ENCODE data around the gene TMEM94. TPM values are rescaled to one million over a fixed set of nuclear protein-coding genes. Genes with fewer than 3 reads are reported as not detected.

The TMEM94 gene
- total and polyA plus RNA-seq, 2 of the 8 experiments (the other 6 are each of a cell fraction or from before 2014, with no cell fraction given): 54.8 to 69.9 TPM

DNA sequence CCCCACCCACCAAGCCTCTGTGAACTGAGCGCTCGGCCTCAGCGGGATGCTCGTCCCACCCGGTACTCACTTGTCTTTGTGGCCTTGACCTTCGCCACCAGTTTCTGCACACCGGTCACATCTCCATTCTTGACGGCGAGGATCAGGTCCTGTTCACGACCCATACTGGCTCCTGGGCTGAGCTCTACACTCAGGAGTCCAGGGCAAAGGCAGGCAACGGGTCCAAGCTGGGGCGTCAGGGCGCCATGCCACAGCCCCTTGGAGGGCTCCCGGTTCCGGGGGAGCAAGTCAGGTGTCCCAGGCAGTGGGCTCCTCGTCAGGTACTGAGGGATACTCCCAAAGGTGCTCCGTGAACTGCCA, 57.2 kb downstream of the TMEM94 start:
- no peak overlapping the region for H2AK5ac ChIP-seq (ENCODE audit: low read depth, low read length)
- H3K9ac ChIP-seq (replicated peaks in 1 of 4; ENCODE audit: extremely low read depth in 1 of 4, low read depth in 3 of 4, low read length in 3 of 4): no peak overlapping the region
- H3K4ac ChIP-seq (replicated peaks; ENCODE audit: insufficient read length, low read depth, low read length): no peak overlapping the region
- no peak overlapping the region for H4K5ac ChIP-seq (ENCODE audit: insufficient read length, low read depth, low read length)
- DNase-seq (ENCODE audit: low read depth in 1 of 2, low spot score in 2 of 2) (no peak), FAIRE-seq (no peak)
- H3K56ac ChIP-seq (replicated peaks; ENCODE audit: insufficient read length, low read depth, low read length): no peak overlapping the region
- no peak overlapping the region for H2BK5ac ChIP-seq (ENCODE audit: low read depth, low read length)
- no peaks in the 10 kb centered on the region for H3K9me3 ChIP-seq (ENCODE audit: insufficient read depth in 2 of 2, low read depth in 1 of 2, low read length in 1 of 2)
- no peak overlapping the region for H4K91ac ChIP-seq (replicated peaks; ENCODE audit: insufficient read length, low read length)
- H3K27me3 ChIP-seq (replicated peaks in 1 of 4; ENCODE audit: control insufficient read depth in 3 of 4, extremely low read depth in 1 of 4, insufficient read depth in 3 of 4, low read length in 3 of 4): no peaks in the 10 kb centered on the region
- H2AFZ ChIP-seq (ENCODE audit: low read length): no peak overlapping the region
- H3K4me3 ChIP-seq (ENCODE audit: extremely low read depth in 1 of 4, insufficient read depth in 2 of 4, low read depth in 3 of 4, low read length in 4 of 4): no peak overlapping the region
- peaks cover 0 to 14% (median 8%) of the 10 kb centered on the region in 4 experiments; a peak in 6 of 7 replicates for H3K4me1 ChIP-seq (replicated peaks in 1 of 4; ENCODE audit: control insufficient read depth in 3 of 4, insufficient read depth in 4 of 4, low read length in 3 of 4)
- peaks cover 2 to 39% of the 10 kb centered on the region in 2 experiments for H4K20me1 ChIP-seq (replicated peaks in 1 of 2; ENCODE audit: control insufficient read depth in 1 of 2, insufficient read depth in 2 of 2, low read length in 2 of 2)
- H3K23me2 ChIP-seq (ENCODE audit: low read depth, low read length): peaks cover 18% of the 10 kb centered on the region
- no peak overlapping the region for H2BK20ac ChIP-seq (ENCODE audit: low read length)
- no peak overlapping the region for H4K8ac ChIP-seq (ENCODE audit: extremely low read depth, insufficient read depth, low read length)
- no peak overlapping the region for H3K14ac ChIP-seq (ENCODE audit: insufficient read length)
- no peak overlapping the region for H3K18ac ChIP-seq (ENCODE audit: extremely low read depth, low read length)
- peak overlapping the region; percentile 86 to 95; a peak in 1 of 4 replicates for H3K4me2 ChIP-seq (ENCODE audit: insufficient read depth in 1 of 2, low read depth in 2 of 2, low read length in 2 of 2)
- no peak overlapping the region for H2BK12ac ChIP-seq (ENCODE audit: low read depth, low read length)
- 92% methylated on average over 17 of the region's 17 CpGs; no CpG with 5 or more reads in 1 of the 2 experiments for WGBS, 2 experiments (ENCODE audit: extremely low coverage in 1 of 2, insufficient coverage in 1 of 2, insufficient read length in 1 of 2, insufficient replicate concordance in 2 of 2, low coverage in 1 of 2, low lambda C conversion rate in 2 of 2, missing lambda C conversion rate in 1 of 2)
- ChIA-PET POLR2A (ENCODE audit: partially characterized antibody) (interaction anchor here (2.0 to 4.5 kb wide), 2 partner anchors 9 to 13 kb away, joined by 7 to 35 read pairs; no protein-coding TSS in a partner anchor), CTCF (ENCODE audit: partially characterized antibody) (interaction anchor here (0.6 to 3.9 kb wide), 5 partner anchors 10 to 390 kb away, joined by 3 to 31 read pairs (median 5); no protein-coding TSS in a partner anchor)
- H2BK120ac ChIP-seq (replicated peaks; ENCODE audit: low read depth, low read length): no peak overlapping the region
- H3K23ac ChIP-seq (ENCODE audit: insufficient read length): no peak overlapping the region
- H2BK15ac ChIP-seq (ENCODE audit: low read length): no peak overlapping the region
- H3K27ac ChIP-seq (ENCODE audit: low read depth, low read length): no peak overlapping the region
- peaks cover 0 to 2% (median 0%) of the 10 kb centered on the region in 4 experiments; a peak in 2 of 8 replicates for H3K36me3 ChIP-seq (ENCODE audit: control insufficient read depth in 2 of 4, insufficient read depth in 4 of 4, low read length in 3 of 4)
- peaks cover 0 to 16% of the 10 kb centered on the region in 2 experiments; a peak in 1 of 4 replicates for H3K79me2 ChIP-seq (ENCODE audit: control insufficient read depth in 1 of 2, insufficient read depth in 2 of 2, low read length in 2 of 2)
- peaks cover 3% of the 10 kb centered on the region for H3K79me1 ChIP-seq (ENCODE audit: low read depth, low read length)
- TF ChIP-seq CREB1 (IDR thresholded peaks at IDR 0.05) (no peak), ASH2L (IDR thresholded peaks at IDR 0.05; ENCODE audit: low read length) (no peak), SIN3A (conservative IDR thresholded peaks at IDR 0.05 in 1 of 2, IDR thresholded peaks at IDR 0.05 in 1 of 2; ENCODE audit: low read depth in 1 of 2, low read length in 2 of 2) (no peak), POU5F1 (IDR thresholded peaks at IDR 0.05; ENCODE audit: low read depth, low read length) (no peak), EP300 (IDR thresholded peaks at IDR 0.05; ENCODE audit: borderline replicate concordance in 1 of 2, low read depth in 2 of 2, low read length in 2 of 2) (no peak), NANOG (IDR thresholded peaks at IDR 0.05; ENCODE audit: insufficient read depth, low read depth, low read length, poor library complexity, severe bottlenecking) (no peak), RAD21 (IDR thresholded peaks at IDR 0.05 in 1 of 2, conservative IDR thresholded peaks at IDR 0.05 in 1 of 2; ENCODE audit: low read depth in 2 of 2, low read length in 2 of 2) (no peak), FOSL1 (IDR thresholded peaks at IDR 0.05; ENCODE audit: insufficient read depth, low read depth, low read length) (no peak), TAF7 (optimal IDR thresholded peaks at IDR 0.05; ENCODE audit: borderline replicate concordance, low read depth, low read length) (no peak), TBP (IDR thresholded peaks at IDR 0.05; ENCODE audit: low read depth, low read length) (no peak), E2F6 (IDR thresholded peaks at IDR 0.05) (no peak), GABPA (IDR thresholded peaks at IDR 0.05; ENCODE audit: borderline replicate concordance, insufficient read depth, low read length) (no peak), SP1 (IDR thresholded peaks at IDR 0.05; ENCODE audit: low read depth, low read length) (no peak)

Measured in H1 (cell line).